Middle frontal gyrus (tissue), 1 donor: ENCODE measurements around the gene ALG10B.
A peak's percentile ranks its signal among the peaks of the same experiment; 100 is the strongest.
"Not testable (repeated sequence)": the region's sequence is repeated elsewhere in the genome, so short reads cannot be mapped to it uniquely, and the experiment has no call there.

Source experiments
- DNase-seq: peaks from one replicate; pipeline ENCODE4 v3.0.0-alpha.2; 2015; ENCODE audit warnings: low spot score; ENCODE audit errors: extremely low spot score

ALG10B gene

GRCh38 chr12:38316391-38317129, at the start of gene ALG10B:
Gene ALG10B (plus strand): TSS chr12:38316774. CDS start chr12:38316894, 120 bp downstream.
- DNase-seq, result peak; percentile 97

- DNase-seq, result no peak
These were observed 48.0 kb upstream of the ALG10B start for GRCh38 chr12:38268612-38269011.

- no peak for DNase-seq
These were observed 46.7 kb upstream of the ALG10B start for GRCh38 chr12:38269897-38270296.

GRCh38 chr12:38279756-38280155, 36.8 kb upstream of the ALG10B start:
- no peak for DNase-seq

GRCh38 chr12:38282886-38283285, 33.7 kb upstream of the ALG10B start:
- no peak for DNase-seq

- DNase-seq, result no peak
These were observed 27.2 kb upstream of the ALG10B start for GRCh38 chr12:38289396-38289795.

- DNase-seq, result no peak
These were observed 25.4 kb upstream of the ALG10B start for GRCh38 chr12:38291160-38291559.

- not testable (repeated sequence) for DNase-seq
These were observed 13.6 kb upstream of the ALG10B start for GRCh38 chr12:38302972-38303371.

GRCh38 chr12:38321966-38322365, 5.4 kb downstream of the ALG10B start:
- not testable (repeated sequence) for DNase-seq

- DNase-seq, result no peak
These were observed 8.3 kb downstream of the ALG10B start for GRCh38 chr12:38324912-38325311.

GRCh38 chr12:38327356-38327755, 10.8 kb downstream of the ALG10B start:
- no peak for DNase-seq

- DNase-seq, result peak; percentile 54
These were observed 11.8 kb downstream of the ALG10B start for GRCh38 chr12:38328306-38328895.

- not testable (repeated sequence) for DNase-seq
These were observed 13.8 kb downstream of the ALG10B start for GRCh38 chr12:38330414-38330813.

- no peak for DNase-seq
These were observed 16.2 kb downstream of the ALG10B start for GRCh38 chr12:38332814-38333213.

GRCh38 chr12:38342444-38342843, 25.9 kb downstream of the ALG10B start:
- DNase-seq, result no peak

- not testable (repeated sequence) for DNase-seq
These were observed 26.7 kb downstream of the ALG10B start for GRCh38 chr12:38343256-38343655.

- not testable (repeated sequence) for DNase-seq
These were observed 27.3 kb downstream of the ALG10B start for GRCh38 chr12:38343916-38344315.

- no peak for DNase-seq
These were observed 34.0 kb downstream of the ALG10B start for GRCh38 chr12:38350342-38351174.

GRCh38 chr12:38351175-38351508, 34.6 kb downstream of the ALG10B start:
- DNase-seq, result not testable (repeated sequence)

- DNase-seq, result no peak
These were observed 50.9 kb downstream of the ALG10B start for GRCh38 chr12:38367506-38367905.

- DNase-seq, result no peak
These were observed 53.7 kb downstream of the ALG10B start for GRCh38 chr12:38370311-38370710.

- DNase-seq, result no peak
These were observed 57.2 kb downstream of the ALG10B start for GRCh38 chr12:38373784-38374183.
